Thoracic aorta (tissue), 2 donors: Measurements from ENCODE around the gene ROR1. TPM values are rescaled to one million over a fixed set of nuclear protein-coding genes. Genes with fewer than 3 reads are reported as not detected.
A peak's percentile ranks its signal among the peaks of the same experiment; 100 is the strongest.

ENCODE experiments used
- ATAC-seq: fragments of 150-250 bp; one replicate; pipeline ENCODE4 v1.8.0; 2017; ENCODE audit warnings: low read depth; ENCODE audit not compliant: insufficient number of reproducible peaks, low FRiP score
- DNase-seq: peaks from one replicate; pipeline ENCODE4 v3.0.0-alpha.2; 2020; ENCODE audit warnings: low spot score
- H3K27ac ChIP-seq, 2 donors: fragments of 200-600 bp; sonication (generic); 1 replicate in 1 of 2; 2 replicates in 1 of 2; pipeline ENCODE4 v1.5.1; 2016; ENCODE audit warnings: mild to moderate bottlenecking in 2 of 2, moderate library complexity in 2 of 2
- H3K27me3 ChIP-seq: fragments of 200-600 bp; sonication (generic); replicated peaks from 2 replicates; pipeline ENCODE4 v1.6.0; 2016; ENCODE audit warnings: mild to moderate bottlenecking; ENCODE audit not compliant: insufficient read depth
- H3K36me3 ChIP-seq: fragments of 200-600 bp; sonication (generic); one replicate; pipeline ENCODE4 v1.5.1; 2016
- H3K4me1 ChIP-seq, 2 donors: fragments of 200-600 bp; sonication (generic); 1 replicate in 1 of 2; 2 replicates in 1 of 2; pipeline versions ENCODE4 v1.5.1 to v1.6.0; 2016; ENCODE audit warnings: low read depth in 2 of 2, mild to moderate bottlenecking in 1 of 2; ENCODE audit not compliant: control insufficient read depth in 1 of 2
- H3K4me3 ChIP-seq: fragments of 200-600 bp; sonication (generic); 2 replicates; pipeline ENCODE4 v1.5.1; 2016; ENCODE audit warnings: mild to moderate bottlenecking
- H3K9me3 ChIP-seq: fragments of 200-600 bp; sonication (generic); 2 replicates; pipeline ENCODE4 v1.5.1; 2016
- total RNA-seq, 2 donors: library from RNA; depleted of rRNA; stranded (reverse); fragments of >200 nt; gene quantifications; one replicate each; pipeline versions ENCODE4 v1.1.0 to v1.2.3, GENCODE V29; 2016
- TF ChIP-seq, protein P1 (sequence below): fragments of 200-600 bp; sonication (generic); IDR thresholded peaks from one replicate; pipeline ENCODE4 v1.5.1; 2019; ENCODE audit warnings: antibody characterized with exemption

The ROR1 gene
- total RNA-seq, 2 donors from 2014 or later: 41.2 to 51.8 TPM

DNA sequence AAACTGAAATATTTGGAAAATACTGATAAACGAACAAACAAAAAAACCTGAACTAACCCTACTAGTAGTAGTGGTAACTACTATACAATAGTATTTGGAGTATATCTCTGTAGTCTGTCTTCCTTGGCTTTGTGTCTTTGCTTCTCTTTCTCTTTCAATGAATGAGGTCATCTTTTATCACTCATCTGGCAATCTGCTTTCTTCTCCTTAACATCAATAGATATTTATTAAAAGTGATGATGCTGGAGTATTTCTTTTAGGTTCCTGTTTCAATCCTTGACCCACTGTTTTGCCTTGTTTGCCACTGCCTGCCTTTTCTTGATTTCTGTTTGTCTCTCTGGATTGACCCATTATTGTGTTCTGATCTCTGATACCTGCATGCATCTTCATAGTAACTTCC lies 71.5 kb downstream of the ROR1 start:
- no peak overlapping the region for H3K4me3 ChIP-seq
- no peaks in the 10 kb centered on the region for H3K27me3 ChIP-seq
- ATAC-seq: no peak
- TF ChIP-seq, protein P1, sequence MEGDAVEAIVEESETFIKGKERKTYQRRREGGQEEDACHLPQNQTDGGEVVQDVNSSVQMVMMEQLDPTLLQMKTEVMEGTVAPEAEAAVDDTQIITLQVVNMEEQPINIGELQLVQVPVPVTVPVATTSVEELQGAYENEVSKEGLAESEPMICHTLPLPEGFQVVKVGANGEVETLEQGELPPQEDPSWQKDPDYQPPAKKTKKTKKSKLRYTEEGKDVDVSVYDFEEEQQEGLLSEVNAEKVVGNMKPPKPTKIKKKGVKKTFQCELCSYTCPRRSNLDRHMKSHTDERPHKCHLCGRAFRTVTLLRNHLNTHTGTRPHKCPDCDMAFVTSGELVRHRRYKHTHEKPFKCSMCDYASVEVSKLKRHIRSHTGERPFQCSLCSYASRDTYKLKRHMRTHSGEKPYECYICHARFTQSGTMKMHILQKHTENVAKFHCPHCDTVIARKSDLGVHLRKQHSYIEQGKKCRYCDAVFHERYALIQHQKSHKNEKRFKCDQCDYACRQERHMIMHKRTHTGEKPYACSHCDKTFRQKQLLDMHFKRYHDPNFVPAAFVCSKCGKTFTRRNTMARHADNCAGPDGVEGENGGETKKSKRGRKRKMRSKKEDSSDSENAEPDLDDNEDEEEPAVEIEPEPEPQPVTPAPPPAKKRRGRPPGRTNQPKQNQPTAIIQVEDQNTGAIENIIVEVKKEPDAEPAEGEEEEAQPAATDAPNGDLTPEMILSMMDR: no peak
- no peaks in the 10 kb centered on the region for H3K9me3 ChIP-seq
- H3K27ac ChIP-seq: no peak overlapping the region
- DNase-seq: no peak
- H3K4me1 ChIP-seq: peaks cover 24 to 76% of the 10 kb centered on the region in 2 donors
- H3K36me3 ChIP-seq: no peaks in the 10 kb centered on the region

- ATAC-seq (no peak), DNase-seq (no peak)
- Histone ChIP-seq H3K27me3 (no peaks in the 10 kb centered on the region), H3K4me3 (no peak overlapping the region), H3K36me3 (no peaks in the 10 kb centered on the region), H3K4me1 (peaks cover 31 to 77% of the 10 kb centered on the region in 2 donors), H3K27ac (no peak overlapping the region), H3K9me3 (no peaks in the 10 kb centered on the region)
- TF ChIP-seq, protein P1: no peak
These were observed 73.6 kb downstream of the ROR1 start for GRCh38 chr1:63847308-63847910.

DNA sequence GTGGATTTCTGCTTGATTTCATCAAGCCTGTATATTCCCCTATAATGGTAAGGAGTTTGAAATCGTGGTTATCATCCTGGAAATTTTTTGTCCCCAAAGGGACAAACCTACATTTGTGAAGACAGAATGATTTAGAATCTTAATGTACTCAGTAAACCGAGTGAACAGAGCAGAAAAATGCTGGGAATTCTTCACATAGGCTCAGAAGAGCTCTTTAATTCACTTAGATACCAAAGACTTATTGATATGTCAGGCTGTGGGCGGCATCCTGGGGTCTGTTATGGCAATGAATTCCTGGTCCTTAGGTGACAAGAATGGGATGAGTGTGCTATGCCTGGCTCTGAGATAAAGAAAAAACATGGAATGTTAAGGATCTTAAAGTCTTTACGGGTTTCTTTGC lies 74.9 kb downstream of the ROR1 start:
- DNase-seq (no peak), ATAC-seq (no peak)
- H3K36me3 ChIP-seq: no peaks in the 10 kb centered on the region
- no peak overlapping the region for H3K4me3 ChIP-seq
- peak overlapping the region in 1 of 2 donors; percentile 22 for H3K27ac ChIP-seq
- TF ChIP-seq, protein P1: no peak
- H3K9me3 ChIP-seq: no peaks in the 10 kb centered on the region
- H3K27me3 ChIP-seq: no peaks in the 10 kb centered on the region
- peaks cover 26 to 73% of the 10 kb centered on the region in 2 donors for H3K4me1 ChIP-seq

DNA sequence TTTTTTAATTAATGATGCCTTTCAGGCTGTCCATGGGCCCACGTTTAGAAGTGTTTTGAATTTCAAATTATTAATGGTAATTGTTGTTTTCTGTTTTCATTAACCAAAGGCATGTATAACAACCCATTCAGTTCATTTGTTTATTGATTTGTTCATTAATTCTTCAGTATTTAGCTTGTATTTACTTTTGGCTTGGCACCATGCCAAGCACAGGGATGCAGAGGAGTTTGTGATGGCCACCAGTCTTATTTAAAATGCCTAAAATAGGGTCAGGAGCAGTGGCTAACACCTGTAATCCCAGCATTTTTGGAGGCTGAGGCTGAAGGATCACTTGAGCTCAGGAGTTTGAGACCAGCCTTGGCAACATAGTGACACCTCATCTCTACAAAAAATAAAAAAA lies 75.3 kb downstream of the ROR1 start:
- peaks cover 26 to 73% of the 10 kb centered on the region in 2 donors for H3K4me1 ChIP-seq
- no peaks in the 10 kb centered on the region for H3K9me3 ChIP-seq
- no peaks in the 10 kb centered on the region for H3K27me3 ChIP-seq
- H3K27ac ChIP-seq: peak overlapping the region in 1 of 2 donors; percentile 22
- H3K4me3 ChIP-seq: no peak overlapping the region
- no peak for ATAC-seq
- no peak for DNase-seq
- no peaks in the 10 kb centered on the region for H3K36me3 ChIP-seq
- TF ChIP-seq, protein P1: no peak

- no peaks in the 10 kb centered on the region for H3K9me3 ChIP-seq
These were observed 80.3 kb downstream of the ROR1 start for GRCh38 chr1:63854091-63854490.

More at GRCh38 chr1:63854091-63854490, 80.3 kb downstream of the ROR1 start:
- TF ChIP-seq, protein P1: no peak
- Histone ChIP-seq H3K36me3 (no peaks in the 10 kb centered on the region), H3K4me3 (no peak overlapping the region), H3K27ac (peak overlapping the region in 1 of 2 donors; percentile 28), H3K4me1 (peaks cover 34 to 79% of the 10 kb centered on the region in 2 donors), H3K27me3 (no peaks in the 10 kb centered on the region)
- DNase-seq (no peak), ATAC-seq (no peak)
